Stimulated activated CD4-positive, alpha-beta T cell treated with anti-CD3 and anti-CD28 coated beads, Interleukin-12 subunit alpha, Interleukin-12 subunit beta, amount 100 ng/mL, for 24 hours (primary cell): ENCODE data around the gene AATF.

Experiments
- DNase-seq, 2 experiments: peaks; one replicate each; pipeline ENCODE4 v3.0.0-alpha.2; 2020; ENCODE audit warnings: low read depth in 2 of 2

The AATF gene

GRCh38 chr17:37081287-37081686 is 132.5 kb downstream of the AATF start:
- no peak for DNase-seq

GRCh38 chr17:37082311-37082860 is 133.6 kb downstream of the AATF start:
- no peak for DNase-seq

- no peak for DNase-seq
Measured at GRCh38 chr17:37082985-37083384, 134.2 kb downstream of the AATF start.

GRCh38 chr17:37083456-37083855 is 134.7 kb downstream of the AATF start:
- DNase-seq, result no peak

GRCh38 chr17:37084372-37084771 is 135.6 kb downstream of the AATF start:
- no peak for DNase-seq

- no peak for DNase-seq
Measured at GRCh38 chr17:37086334-37086733, 137.6 kb downstream of the AATF start.

DNA sequence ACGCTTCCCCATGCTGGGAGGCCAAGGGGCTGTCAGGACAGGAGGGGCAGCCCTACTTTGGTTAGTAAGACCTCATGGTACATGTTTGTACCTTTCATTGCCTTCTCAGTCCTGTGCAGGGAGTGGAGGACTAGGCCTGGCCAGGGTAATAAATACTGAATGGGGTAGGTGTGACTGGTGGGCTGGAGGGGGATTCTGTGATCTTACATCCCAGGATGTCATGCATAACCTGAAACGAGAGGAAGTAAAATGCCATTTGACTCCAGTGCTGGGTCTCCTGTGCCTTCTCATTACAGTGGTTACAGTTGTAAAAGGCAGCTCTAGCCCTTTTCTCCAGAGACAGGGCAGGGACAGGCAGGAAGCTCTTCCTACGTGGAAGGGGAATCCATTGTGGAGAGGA is 138.2 kb downstream of the AATF start:
- DNase-seq, result no peak

GRCh38 chr17:37087683-37088082 is 138.9 kb downstream of the AATF start:
- DNase-seq, result no peak

DNA sequence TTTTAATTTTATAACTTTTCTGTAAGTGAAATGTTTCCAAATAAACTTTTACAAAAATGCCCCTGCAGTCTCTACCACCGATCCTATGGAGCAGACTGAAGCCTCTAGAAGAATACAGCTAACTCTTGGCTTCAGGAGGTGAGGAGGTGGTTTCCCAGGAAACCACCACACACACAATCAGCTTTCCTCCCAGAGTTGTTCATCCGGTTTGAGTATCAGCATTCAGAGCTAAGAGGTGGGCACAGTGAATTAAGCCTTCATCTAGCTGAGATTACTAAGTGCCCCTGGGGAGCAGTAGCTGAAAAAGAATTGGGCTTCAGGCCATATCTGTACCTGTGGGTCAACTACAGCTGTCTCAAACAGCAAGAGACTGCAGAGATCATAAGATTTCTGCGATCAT is 139.7 kb downstream of the AATF start:
- DNase-seq, result no peak

- DNase-seq, result no peak
Measured at GRCh38 chr17:37088913-37089312, 140.2 kb downstream of the AATF start.

DNA sequence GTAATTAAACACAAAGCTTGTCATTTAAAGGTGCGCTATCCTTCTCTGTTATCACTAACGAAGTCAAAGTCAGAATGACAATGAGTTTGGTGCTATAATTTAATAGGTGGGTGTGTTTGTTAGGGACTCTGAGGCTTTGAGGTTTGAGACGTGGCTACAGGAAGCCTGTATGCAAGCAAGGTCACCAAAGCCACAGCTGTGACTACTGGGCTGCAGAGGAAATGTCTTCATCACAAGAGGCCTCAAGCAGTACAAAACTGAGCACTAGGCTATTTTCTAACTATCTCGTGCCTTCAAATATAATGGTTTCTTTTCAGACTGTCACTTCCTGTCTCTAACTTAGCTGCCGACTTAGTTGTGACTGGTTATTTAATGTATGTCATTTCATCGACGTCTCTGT is 141.2 kb downstream of the AATF start:
- DNase-seq, result no peak

DNA sequence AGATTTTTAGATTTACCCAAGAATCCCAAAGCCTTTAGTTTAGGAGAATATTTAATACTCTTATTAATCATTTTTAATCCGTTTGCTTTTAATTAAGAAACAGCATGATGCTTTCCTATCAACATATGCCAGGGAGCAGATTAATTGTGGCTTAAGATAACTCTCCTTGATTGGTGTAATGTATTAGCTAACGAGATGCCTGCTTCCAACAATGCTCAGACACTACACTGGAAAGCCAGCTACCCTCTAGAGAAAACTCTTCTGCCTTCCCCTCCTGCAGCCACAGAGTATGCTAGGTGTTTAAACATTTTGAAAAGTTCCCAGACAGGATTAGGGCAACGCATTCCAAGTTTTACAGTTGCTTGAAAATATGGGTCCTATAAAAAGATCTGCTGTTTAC is 142.2 kb downstream of the AATF start:
- DNase-seq, result no peak

DNA sequence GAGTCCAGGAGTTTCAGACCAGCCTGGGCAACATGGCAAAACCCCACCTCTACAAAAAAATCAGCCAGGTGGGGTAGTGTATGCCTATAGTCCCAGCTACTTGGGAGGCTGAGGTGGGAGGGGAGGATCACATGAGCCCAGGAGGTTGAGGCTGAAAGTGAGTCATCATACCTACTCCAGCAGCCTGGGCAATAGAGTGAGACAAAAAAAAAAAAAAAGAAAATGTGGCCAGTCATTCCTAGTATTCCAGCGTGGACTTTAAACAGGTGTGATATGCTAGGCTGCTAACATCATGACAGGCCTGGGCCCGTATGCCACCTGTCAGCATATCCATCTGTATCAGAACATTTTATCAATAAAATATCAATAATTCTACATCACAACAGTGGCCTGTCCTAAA is 143.3 kb downstream of the AATF start:
- no peak for DNase-seq

DNA sequence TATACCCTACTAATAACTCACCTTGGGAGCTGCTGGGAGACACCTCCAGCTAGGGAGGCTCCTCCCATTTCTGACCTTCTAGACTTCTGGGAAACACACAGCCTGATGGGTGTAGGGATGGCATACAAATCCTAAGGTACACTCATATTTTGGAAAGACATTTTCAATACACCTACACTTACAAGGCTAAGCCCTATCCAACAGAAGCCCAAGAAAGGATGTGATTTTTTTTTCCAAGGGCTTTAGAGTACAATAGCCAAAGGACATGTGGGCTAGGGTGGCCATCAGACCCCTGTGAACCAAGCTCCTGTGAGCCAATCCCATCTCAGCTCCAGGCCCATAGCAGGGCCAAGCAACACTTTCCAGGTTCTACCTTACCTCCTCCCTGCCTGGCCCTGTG is 143.9 kb downstream of the AATF start:
- DNase-seq, result no peak

DNA sequence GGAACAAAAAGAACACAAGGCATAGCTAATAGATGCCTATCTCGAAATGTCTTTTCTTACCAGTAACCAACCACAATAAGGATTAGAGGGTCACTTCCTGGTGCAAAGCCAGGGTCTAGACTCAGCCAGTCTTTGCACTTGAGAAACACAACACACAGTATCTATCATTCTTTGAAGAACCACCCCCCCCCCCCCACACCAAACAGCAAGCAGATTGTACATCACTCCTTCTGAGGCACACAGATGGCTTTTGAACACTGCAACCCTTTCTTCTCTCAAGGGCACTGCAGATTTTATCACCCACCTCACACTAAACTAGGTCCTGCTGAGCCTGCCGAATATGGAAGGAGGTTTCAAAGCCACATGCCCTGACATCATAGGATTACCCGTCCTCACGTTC is 145.6 kb downstream of the AATF start:
- no peak for DNase-seq

DNA sequence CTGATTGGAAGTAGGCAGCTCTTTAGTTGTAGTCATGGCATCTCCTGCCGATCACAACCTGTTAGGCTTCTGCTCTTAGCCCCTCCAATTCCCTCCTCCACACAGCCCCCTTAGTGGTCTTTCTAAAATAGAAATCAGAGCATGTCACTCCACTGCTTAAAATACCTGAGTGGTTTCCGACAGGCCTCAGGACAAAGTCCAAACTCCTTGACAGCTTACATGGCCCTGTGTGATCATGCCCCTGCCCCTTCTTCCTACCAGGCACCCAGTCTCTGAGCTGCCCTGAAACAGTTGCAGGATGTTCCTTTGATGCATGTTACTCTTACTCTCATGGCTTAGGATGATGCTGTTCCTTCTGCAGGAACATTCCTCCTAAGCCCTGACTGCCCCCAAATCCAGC is 147.3 kb downstream of the AATF start:
- no peak for DNase-seq

DNA sequence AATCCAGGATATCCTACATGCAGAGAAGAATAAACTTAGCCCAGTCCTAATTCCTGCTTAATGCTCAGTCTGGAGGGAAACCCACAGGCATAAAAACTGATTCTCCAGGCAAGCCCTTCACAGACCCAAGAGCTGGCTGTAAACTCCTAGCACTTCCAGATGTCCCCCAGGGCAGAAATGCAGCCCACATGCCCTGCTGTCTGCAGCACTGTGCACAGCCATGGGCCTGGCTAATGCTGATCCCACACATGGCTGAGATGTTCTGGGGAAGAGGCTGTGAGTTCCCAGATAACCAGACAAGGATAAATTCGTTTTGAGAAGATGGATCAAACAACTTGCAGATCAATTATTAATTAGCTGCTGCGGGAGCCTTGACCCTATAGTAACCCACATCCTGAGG is 148.4 kb downstream of the AATF start:
- no peak for DNase-seq

- no peak for DNase-seq
Measured at GRCh38 chr17:37098152-37098551, 149.4 kb downstream of the AATF start.

DNA sequence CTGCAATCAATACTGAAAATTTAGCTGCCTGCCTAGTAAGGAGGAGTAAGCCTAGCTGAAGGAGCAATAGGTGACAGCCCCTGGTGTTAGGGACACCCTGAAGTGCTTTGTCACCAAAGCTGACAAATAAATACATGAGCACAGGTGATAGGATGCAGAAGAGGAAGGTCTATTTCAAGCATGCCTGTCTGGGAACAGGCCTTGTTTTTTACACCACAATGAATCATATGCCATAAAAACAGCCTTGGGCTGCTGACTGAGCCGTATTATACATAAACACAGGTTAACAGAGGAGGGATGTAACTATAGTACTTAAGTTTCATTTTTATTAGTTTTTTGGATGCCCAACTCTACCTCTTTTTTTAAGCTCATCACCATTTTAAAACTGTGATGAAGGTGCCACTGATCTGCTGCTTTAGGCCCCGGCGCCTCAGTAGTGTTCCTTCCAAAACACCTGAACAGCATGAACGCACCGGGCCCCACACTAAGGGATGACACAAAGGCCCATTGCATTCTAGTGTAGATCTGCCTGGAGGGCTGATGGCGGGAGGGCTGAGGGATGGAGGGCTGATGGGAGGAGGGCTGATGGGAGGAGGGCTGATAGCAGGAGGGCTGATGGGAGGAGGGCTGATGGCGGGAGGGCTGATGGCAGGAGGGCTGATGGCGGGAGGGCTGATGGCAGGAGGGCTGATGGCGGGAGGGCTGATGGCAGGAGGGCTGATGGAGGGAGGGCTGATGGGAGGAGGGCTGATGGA is 150.3 kb downstream of the AATF start:
- DNase-seq, result no peak

DNA sequence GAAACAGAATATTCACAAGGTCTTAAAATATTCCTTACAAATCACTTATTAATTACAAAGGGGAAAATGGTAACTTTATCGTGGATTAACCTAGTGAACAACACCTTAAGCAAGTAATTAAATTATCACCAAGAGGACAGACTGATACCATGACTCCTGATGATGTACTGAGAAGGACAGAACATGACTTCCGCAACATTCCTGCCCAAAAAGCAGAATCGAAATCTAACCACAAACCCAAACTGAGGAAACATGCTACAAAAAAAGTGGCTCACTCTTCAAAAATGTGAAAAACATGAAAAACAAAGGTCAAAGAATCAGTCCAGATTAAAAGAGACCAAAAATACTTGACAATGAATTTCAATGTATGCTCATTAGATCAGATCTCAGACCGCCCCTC is 151.5 kb downstream of the AATF start:
- DNase-seq, result no peak

DNA sequence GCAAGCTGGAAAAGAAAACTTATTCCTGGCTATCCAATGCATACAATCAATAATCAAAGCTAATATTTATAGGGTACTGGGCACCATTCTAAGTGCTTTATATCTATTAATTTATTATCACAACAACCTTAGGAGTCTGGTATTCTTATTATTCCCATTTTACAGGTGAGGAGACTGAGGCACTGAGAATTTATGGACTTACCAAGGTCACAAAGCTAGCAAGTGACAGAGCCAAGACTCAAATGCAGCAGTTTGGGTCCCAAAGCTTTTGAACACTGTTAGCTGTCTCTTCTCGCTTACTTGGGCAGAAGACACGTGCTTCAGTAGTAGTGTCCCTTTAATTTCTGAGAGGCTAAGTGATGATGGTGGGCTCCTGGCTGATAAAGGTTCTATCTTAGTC is 152.6 kb downstream of the AATF start:
- no peak for DNase-seq

DNA sequence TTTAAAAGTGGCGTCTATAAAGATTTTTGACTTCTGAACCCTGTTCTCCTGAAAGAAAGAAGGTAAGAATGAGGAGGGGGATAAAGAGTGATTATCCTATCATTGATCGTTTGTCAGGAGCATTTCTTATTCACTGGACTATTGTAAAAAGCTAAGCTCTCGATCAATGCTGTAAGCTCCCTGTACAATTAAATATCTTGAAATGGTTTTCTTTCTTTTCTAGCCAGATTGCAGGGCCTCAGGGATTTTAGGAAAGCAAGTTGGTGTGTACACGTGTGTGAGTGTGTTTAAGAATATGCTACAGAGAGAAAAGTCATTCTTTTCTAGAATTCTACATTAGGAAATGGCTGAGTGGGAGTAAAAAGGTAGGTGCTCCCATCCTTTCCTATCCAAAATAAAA is 154.5 kb downstream of the AATF start:
- no peak for DNase-seq

DNA sequence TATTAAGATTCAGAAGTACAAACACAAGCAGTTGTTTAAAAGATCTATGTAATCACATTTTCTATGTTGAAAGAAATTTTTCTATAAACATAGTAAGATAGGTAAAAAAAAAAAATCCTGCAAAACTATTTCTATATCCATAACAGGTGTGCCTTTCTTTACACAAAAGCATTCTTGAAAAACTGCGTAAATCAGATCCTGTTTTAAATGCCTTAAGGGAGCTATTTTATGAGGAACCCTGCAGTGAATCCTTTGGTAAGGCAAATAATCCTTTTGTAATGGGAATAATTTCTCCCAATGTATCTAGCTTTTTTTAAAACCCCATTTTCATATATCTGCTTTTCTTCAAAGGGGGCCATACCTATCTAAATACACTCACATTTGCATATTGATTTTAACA is 157.3 kb downstream of the AATF start:
- no peak for DNase-seq
